HG02840 (cell line): ENCODE measurements around the gene KCNC3.

Experiments
- ATAC-seq: cut with Tn5 transposase; IDR thresholded peaks from one replicate; pipeline ENCODE4 v1.9.1; 2021; ENCODE audit warnings: mild to moderate bottlenecking, moderate library complexity, moderate number of reproducible peaks; ENCODE audit not compliant: unreplicated experiment, low FRiP score

Gene KCNC3

GRCh38 chr19:50312967-50313811, 16.0 kb downstream of the KCNC3 start:
- no peak for ATAC-seq

- no peak for ATAC-seq
These were observed 17.2 kb downstream of the KCNC3 start for GRCh38 chr19:50311723-50312635.

GRCh38 chr19:50310759-50311465, 18.3 kb downstream of the KCNC3 start:
- no peak for ATAC-seq

- no peak for ATAC-seq
These were observed 19.6 kb downstream of the KCNC3 start for GRCh38 chr19:50309396-50310125.

- ATAC-seq: no peak
These were observed 20.2 kb downstream of the KCNC3 start for GRCh38 chr19:50308991-50309390.

GRCh38 chr19:50303558-50303957, 25.6 kb downstream of the KCNC3 start:
- ATAC-seq: no peak

- ATAC-seq: no peak
These were observed 27.6 kb downstream of the KCNC3 start for GRCh38 chr19:50301607-50301971.

- ATAC-seq: no peak
These were observed 28.2 kb downstream of the KCNC3 start for GRCh38 chr19:50300814-50301606.

GRCh38 chr19:50300051-50300450, 29.1 kb downstream of the KCNC3 start:
- no peak for ATAC-seq

GRCh38 chr19:50293263-50294004, 35.7 kb downstream of the KCNC3 start:
- ATAC-seq: no peak

- ATAC-seq: no peak
These were observed 36.9 kb downstream of the KCNC3 start for GRCh38 chr19:50292216-50292827.

- no peak for ATAC-seq
These were observed 38.4 kb downstream of the KCNC3 start for GRCh38 chr19:50290775-50291174.

- no peak for ATAC-seq
These were observed 39.2 kb downstream of the KCNC3 start for GRCh38 chr19:50290011-50290410.

- ATAC-seq: no peak
These were observed 40.2 kb downstream of the KCNC3 start for GRCh38 chr19:50288954-50289353.

- ATAC-seq: no peak
These were observed 41.8 kb downstream of the KCNC3 start for GRCh38 chr19:50287331-50287730.

GRCh38 chr19:50286443-50286842, 42.7 kb downstream of the KCNC3 start:
- ATAC-seq: no peak

GRCh38 chr19:50285833-50286232, 43.3 kb downstream of the KCNC3 start:
- ATAC-seq: no peak

GRCh38 chr19:50281491-50281890, 47.7 kb downstream of the KCNC3 start:
- no peak for ATAC-seq
